CD4-positive, alpha-beta T cell (primary cell): ENCODE measurements around the gene LCN1. TPM values are rescaled to one million over a fixed set of nuclear protein-coding genes. Genes with fewer than 3 reads are reported as not detected.

Experiments used
- ATAC-seq: fragments of 200-7000 bp; cut with Tn5 transposase; one replicate; pipeline ENCODE4 v1.10.0; 2022; ENCODE audit warnings: mild to moderate bottlenecking; ENCODE audit not compliant: poor library complexity
- CTCF ChIA-PET: fragments of 350-600 bp; sonication (Branson Sonifier 250); formaldehyde crosslinking; loops from one replicate; lab custom pipeline; 2021; ENCODE audit warnings: antibody characterized with exemption, inconsistent platforms; lab: Charles Lee
- POLR2A ChIA-PET: fragments of 350-600 bp; sonication (Branson Sonifier 250); formaldehyde crosslinking; loops from one replicate; lab custom pipeline; 2021; ENCODE audit warnings: antibody characterized with exemption, inconsistent platforms; lab: Charles Lee
- DNase-seq, 14 experiments: peaks; one replicate each; pipeline ENCODE4 v3.0.0-alpha.2; 2013 to 2020; ENCODE audit warnings: mixed read lengths in 2 of 14
- H3K27ac ChIP-seq, 2 donors: one replicate each; pipeline versions ENCODE4 v1.5.1 to v1.7.0; 2013; ENCODE audit warnings: low read length in 2 of 2, low read depth in 1 of 2, mild to moderate bottlenecking in 1 of 2
- H3K27me3 ChIP-seq, 2 experiments: 1 replicate in 1 of 2; 2 replicates in 1 of 2; pipeline versions ENCODE4 v1.6.1 to v1.7.0; 2013; ENCODE audit warnings: low read length in 2 of 2, control low read depth in 1 of 2, mild to moderate bottlenecking in 1 of 2, moderate library complexity in 1 of 2; ENCODE audit not compliant: insufficient read depth in 2 of 2, control insufficient read depth in 1 of 2
- H3K36me3 ChIP-seq: one replicate; pipeline ENCODE4 v1.6.1; 2013; ENCODE audit warnings: low read length, control low read depth; ENCODE audit not compliant: insufficient read depth
- H3K4me1 ChIP-seq: one replicate; pipeline ENCODE4 v1.6.1; 2013; ENCODE audit warnings: low read length, control low read depth; ENCODE audit not compliant: insufficient read depth
- H3K4me3 ChIP-seq: one replicate; pipeline ENCODE4 v1.5.1; 2013; ENCODE audit warnings: mild to moderate bottlenecking, low read length, moderate library complexity
- H3K9me3 ChIP-seq, 2 experiments: 1 replicate in 1 of 2; 2 replicates in 1 of 2; pipeline versions ENCODE4 v1.6.1 to v1.7.0; 2013; ENCODE audit warnings: low read length in 2 of 2, mild to moderate bottlenecking in 2 of 2, control low read depth in 1 of 2, moderate library complexity in 1 of 2; ENCODE audit not compliant: control insufficient read depth in 1 of 2, insufficient read depth in 1 of 2
- H3K27ac Mint-ChIP-seq: one replicate; pipeline ENCODE4 v1.8.0; 2020; ENCODE audit warnings: mixed read lengths
- H3K27me3 Mint-ChIP-seq: one replicate; pipeline ENCODE4 v1.8.0; 2021; ENCODE audit warnings: mixed read lengths
- H3K36me3 Mint-ChIP-seq: one replicate; pipeline ENCODE4 v1.8.0; 2021; ENCODE audit warnings: low read depth, mixed read lengths
- H3K4me1 Mint-ChIP-seq: one replicate; pipeline ENCODE4 v1.8.0; 2021; ENCODE audit warnings: low read depth, mixed read lengths
- H3K4me3 Mint-ChIP-seq: one replicate; pipeline ENCODE4 v1.8.0; 2020; ENCODE audit warnings: mild to moderate bottlenecking, mixed read lengths
- H3K9me3 Mint-ChIP-seq: one replicate; pipeline ENCODE4 v1.8.0; 2020; ENCODE audit warnings: mixed read lengths
- CTCF ChIP-seq: fragments of 200-600 bp; IDR thresholded peaks from one replicate; pipeline ENCODE4 v1.8.0; 2022; ENCODE audit warnings: antibody characterized with exemption, mild to moderate bottlenecking
- intact Hi-C, 2 experiments: fragments of 100-400 bp; cut with DNase I in 1 of 2; cut with micrococcal nuclease in 1 of 2; formaldehyde crosslinking; loops; one replicate each; pipeline versions ENCODE4 v1.15.1 to v1.9.0; 2023 to 2025; cut with DNase I, micrococcal nuclease
- total RNA-seq, 174 experiments: library from RNA in 2 of 174; stranded (reverse) in 2 of 174; gene quantifications; one replicate each; pipeline ENCODE4 v1.2.3 and lab custom pipeline; 2021 to 2026

Gene LCN1
- total RNA-seq, 2 experiments from 2014 or later = not detected

GRCh38 chr9:135565141-135565628, 43.9 kb downstream of the LCN1 start:
- Histone ChIP-seq H3K9me3 (peaks cover 7 to 9% of the 10 kb centered on the region in 2 experiments), H3K27me3 (peaks cover 4 to 16% of the 10 kb centered on the region in 2 experiments), H3K4me3 (no peak overlapping the region), H3K36me3 (no peaks in the 10 kb centered on the region), H3K4me1 (no peaks in the 10 kb centered on the region), H3K27ac (no peak overlapping the region)
- ChIA-PET POLR2A (no interaction called here), CTCF (no interaction called here)
- H3K4me3 Mint-ChIP-seq = no peak overlapping the region
- peaks cover 3% of the 10 kb centered on the region for H3K9me3 Mint-ChIP-seq
- ATAC-seq = no peak
- H3K27ac Mint-ChIP-seq = no peak overlapping the region
- H3K27me3 Mint-ChIP-seq = peaks cover 27% of the 10 kb centered on the region
- no peak for TF ChIP-seq CTCF
- no peaks in the 10 kb centered on the region for H3K4me1 Mint-ChIP-seq
- intact Hi-C loops = no loop called here
- no peak for DNase-seq
- no peaks in the 10 kb centered on the region for H3K36me3 Mint-ChIP-seq

- POLR2A ChIA-PET = no interaction called here
- no peak for DNase-seq
- H3K27ac Mint-ChIP-seq = no peak overlapping the region
- no peak overlapping the region for H3K4me3 Mint-ChIP-seq
- ATAC-seq = no peak
- H3K36me3 ChIP-seq = no peaks in the 10 kb centered on the region
- peaks cover 4 to 14% of the 10 kb centered on the region in 2 experiments for H3K27me3 ChIP-seq
- CTCF ChIA-PET = no interaction called here
- H3K36me3 Mint-ChIP-seq = no peaks in the 10 kb centered on the region
- H3K9me3 ChIP-seq = peaks cover 7 to 9% of the 10 kb centered on the region in 2 experiments
- no peaks in the 10 kb centered on the region for H3K4me1 Mint-ChIP-seq
- peaks cover 25% of the 10 kb centered on the region for H3K27me3 Mint-ChIP-seq
- TF ChIP-seq CTCF = no peak
- H3K27ac ChIP-seq = no peak overlapping the region
- intact Hi-C loops = no loop called here
- H3K4me3 ChIP-seq = no peak overlapping the region
- H3K9me3 Mint-ChIP-seq = peaks cover 4% of the 10 kb centered on the region
- H3K4me1 ChIP-seq = no peaks in the 10 kb centered on the region
Observed at GRCh38 chr9:135565636-135566035, 44.4 kb downstream of the LCN1 start.

- Histone ChIP-seq H3K27ac (no peak overlapping the region), H3K9me3 (peaks cover 7% of the 10 kb centered on the region in 2 experiments), H3K36me3 (no peaks in the 10 kb centered on the region), H3K4me1 (no peaks in the 10 kb centered on the region), H3K4me3 (no peak overlapping the region), H3K27me3 (peaks cover 4 to 7% of the 10 kb centered on the region in 2 experiments)
- Mint-ChIP-seq H3K27me3 (peaks cover 20% of the 10 kb centered on the region), H3K4me3 (no peak overlapping the region), H3K4me1 (no peaks in the 10 kb centered on the region), H3K36me3 (no peaks in the 10 kb centered on the region), H3K27ac (no peak overlapping the region), H3K9me3 (peaks cover 6% of the 10 kb centered on the region)
- CTCF ChIA-PET = no interaction called here
- TF ChIP-seq CTCF = no peak
- no peak for DNase-seq
- no peak for ATAC-seq
- POLR2A ChIA-PET = no interaction called here
- intact Hi-C loops = no loop called here
Observed at GRCh38 chr9:135566552-135566951, 45.3 kb downstream of the LCN1 start.
